Measurements from ENCODE around the gene EIF1AY.
"Not testable (repeated sequence)": the region's sequence is repeated elsewhere in the genome, so short reads cannot be mapped to it uniquely, and the experiment has no call there.

Gene EIF1AY

DNA sequence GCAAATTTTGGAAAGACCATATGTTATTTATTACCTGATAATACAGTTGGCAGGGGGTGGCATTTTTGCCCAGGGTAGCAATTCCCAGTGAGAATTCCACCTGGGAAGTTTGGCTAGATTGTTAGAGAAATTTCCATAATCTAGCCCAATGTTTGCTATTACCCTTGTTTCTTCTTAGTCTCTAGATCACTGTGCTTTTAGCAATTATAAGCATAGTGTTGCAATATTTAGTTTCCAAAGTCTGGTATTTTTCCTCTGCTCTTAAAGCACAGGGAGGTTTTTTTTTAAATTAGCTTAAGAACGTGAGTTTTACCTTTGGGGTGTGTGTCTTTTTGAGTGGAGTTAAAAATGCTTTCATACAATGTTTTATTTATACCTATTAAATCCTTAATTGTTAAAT is 26.3 kb upstream of the EIF1AY start:
- Mint-ChIP-seq H3K9me3 (no peaks in the 10 kb centered on the region), H3K4me3 (no peak overlapping the region), H3K4me1 (no peaks in the 10 kb centered on the region), H3K27me3 (ENCODE audit: low read depth, poor library complexity) (no peaks in the 10 kb centered on the region), H3K36me3 (ENCODE audit: low read depth) (no peaks in the 10 kb centered on the region), H3K27ac (no peak overlapping the region)
- TF ChIP-seq, protein P1, sequence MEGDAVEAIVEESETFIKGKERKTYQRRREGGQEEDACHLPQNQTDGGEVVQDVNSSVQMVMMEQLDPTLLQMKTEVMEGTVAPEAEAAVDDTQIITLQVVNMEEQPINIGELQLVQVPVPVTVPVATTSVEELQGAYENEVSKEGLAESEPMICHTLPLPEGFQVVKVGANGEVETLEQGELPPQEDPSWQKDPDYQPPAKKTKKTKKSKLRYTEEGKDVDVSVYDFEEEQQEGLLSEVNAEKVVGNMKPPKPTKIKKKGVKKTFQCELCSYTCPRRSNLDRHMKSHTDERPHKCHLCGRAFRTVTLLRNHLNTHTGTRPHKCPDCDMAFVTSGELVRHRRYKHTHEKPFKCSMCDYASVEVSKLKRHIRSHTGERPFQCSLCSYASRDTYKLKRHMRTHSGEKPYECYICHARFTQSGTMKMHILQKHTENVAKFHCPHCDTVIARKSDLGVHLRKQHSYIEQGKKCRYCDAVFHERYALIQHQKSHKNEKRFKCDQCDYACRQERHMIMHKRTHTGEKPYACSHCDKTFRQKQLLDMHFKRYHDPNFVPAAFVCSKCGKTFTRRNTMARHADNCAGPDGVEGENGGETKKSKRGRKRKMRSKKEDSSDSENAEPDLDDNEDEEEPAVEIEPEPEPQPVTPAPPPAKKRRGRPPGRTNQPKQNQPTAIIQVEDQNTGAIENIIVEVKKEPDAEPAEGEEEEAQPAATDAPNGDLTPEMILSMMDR (IDR thresholded peaks at IDR 0.05) = no peak
- no peak for DNase-seq

DNA sequence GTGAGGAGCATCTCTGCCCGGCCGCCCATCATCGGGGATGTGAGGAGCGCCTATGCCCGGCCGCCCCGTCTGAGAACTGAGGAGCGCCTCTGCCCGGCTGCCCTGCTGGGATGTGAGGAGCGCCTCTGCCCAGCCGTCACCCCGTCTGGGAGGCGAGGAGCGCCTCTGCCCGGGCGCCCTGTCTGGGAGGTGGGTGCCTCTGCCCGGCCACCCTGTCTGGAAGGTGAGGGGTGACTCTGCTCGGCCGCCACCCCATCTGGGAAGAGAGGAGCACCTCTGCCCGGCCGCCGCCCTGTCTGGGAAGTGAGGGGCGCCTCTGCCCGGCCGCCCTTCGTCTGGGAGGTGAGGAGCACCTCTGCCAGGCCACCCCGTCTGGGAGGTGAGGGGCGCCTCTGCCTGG is 23.7 kb upstream of the EIF1AY start:
- DNase-seq = no peak
- Mint-ChIP-seq H3K36me3 (ENCODE audit: low read depth) (no peaks in the 10 kb centered on the region), H3K27ac (no peak overlapping the region), H3K27me3 (ENCODE audit: low read depth, poor library complexity) (no peaks in the 10 kb centered on the region), H3K4me3 (no peak overlapping the region), H3K9me3 (no peaks in the 10 kb centered on the region), H3K4me1 (no peaks in the 10 kb centered on the region)
- TF ChIP-seq, protein P1 (IDR thresholded peaks at IDR 0.05) = no peak

DNA sequence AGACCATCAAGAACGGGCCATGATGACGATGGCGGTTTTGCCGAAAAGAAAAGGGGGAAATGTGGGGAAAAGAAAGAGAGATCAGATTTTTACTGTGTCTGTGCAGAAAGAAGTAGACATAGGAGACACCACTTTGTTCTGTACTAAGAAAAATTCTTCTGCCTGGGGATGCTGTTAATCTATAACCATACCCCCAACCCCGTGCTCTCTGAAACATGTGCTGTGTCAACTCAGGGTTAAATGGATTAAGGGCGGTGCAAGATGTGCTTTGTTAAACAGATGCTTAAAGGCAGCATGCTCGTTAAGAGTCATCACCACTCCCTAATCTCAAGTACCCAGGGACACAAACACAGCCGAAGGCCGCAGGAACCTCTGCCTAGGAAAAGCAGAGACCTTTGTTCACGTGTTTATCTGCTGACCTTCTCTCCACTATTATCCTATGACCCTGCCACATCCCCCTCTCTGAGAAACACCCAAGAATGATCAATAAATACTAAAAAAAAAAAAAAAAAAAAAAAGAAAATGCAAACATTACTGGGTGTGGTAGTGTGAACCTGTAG is 22.7 kb upstream of the EIF1AY start:
- H3K9me3 Mint-ChIP-seq; H3K27ac Mint-ChIP-seq; H3K36me3 Mint-ChIP-seq (ENCODE audit: low read depth); H3K4me1 Mint-ChIP-seq; H3K4me3 Mint-ChIP-seq; DNase-seq; H3K27me3 Mint-ChIP-seq (ENCODE audit: low read depth, poor library complexity): not testable (repeated sequence)

DNA sequence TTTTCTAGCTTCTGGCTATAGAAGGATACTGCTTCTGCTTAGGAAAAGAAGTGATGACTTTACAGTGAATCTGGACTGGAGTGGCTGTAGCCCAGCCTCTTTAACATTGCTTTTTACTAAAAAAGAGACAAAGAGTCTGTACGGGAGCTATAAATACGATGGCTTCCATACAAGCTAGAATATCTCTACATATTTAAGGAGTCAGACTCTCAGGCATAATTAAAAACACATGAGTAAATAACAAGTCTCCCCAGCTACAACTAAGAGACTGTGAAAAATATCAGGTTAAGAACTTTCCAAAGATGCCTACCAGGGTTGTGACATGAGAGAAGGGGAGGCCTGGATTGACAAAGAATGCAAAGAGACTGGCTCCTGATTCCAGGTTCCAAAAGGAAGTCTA is 19.8 kb upstream of the EIF1AY start:
- H3K4me3 Mint-ChIP-seq = no peak overlapping the region
- TF ChIP-seq, protein P1 (IDR thresholded peaks at IDR 0.05) = no peak
- H3K27ac Mint-ChIP-seq = no peak overlapping the region
- H3K4me1 Mint-ChIP-seq = no peaks in the 10 kb centered on the region
- DNase-seq = no peak
- H3K9me3 Mint-ChIP-seq = no peaks in the 10 kb centered on the region
- H3K36me3 Mint-ChIP-seq (ENCODE audit: low read depth) = no peaks in the 10 kb centered on the region
- H3K27me3 Mint-ChIP-seq (ENCODE audit: low read depth, poor library complexity) = no peaks in the 10 kb centered on the region

DNA sequence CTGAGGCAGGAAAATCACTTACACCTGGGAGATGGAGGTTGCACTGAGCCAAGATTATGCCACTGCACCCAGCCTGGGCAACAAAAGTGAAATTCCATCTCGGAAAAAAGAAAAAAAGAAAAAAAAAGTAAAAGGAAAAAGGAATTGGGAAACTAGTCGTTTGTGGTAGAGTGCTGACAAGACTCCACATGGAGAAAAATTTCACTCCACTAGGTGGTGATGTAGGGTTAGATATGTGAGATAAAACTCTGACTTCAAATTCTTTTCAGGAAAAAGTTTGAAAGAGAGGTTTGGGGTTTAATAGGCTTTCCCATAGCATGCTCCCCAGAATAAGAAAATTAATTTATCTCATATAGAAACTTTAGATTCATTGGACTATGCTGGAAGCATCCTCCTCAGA is 16.9 kb upstream of the EIF1AY start:
- H3K9me3 Mint-ChIP-seq = no peaks in the 10 kb centered on the region
- no peaks in the 10 kb centered on the region for H3K36me3 Mint-ChIP-seq (ENCODE audit: low read depth)
- no peak overlapping the region for H3K27ac Mint-ChIP-seq
- H3K4me3 Mint-ChIP-seq = no peak overlapping the region
- DNase-seq = no peak
- no peaks in the 10 kb centered on the region for H3K4me1 Mint-ChIP-seq
- no peaks in the 10 kb centered on the region for H3K27me3 Mint-ChIP-seq (ENCODE audit: low read depth, poor library complexity)
- TF ChIP-seq, protein P1 (IDR thresholded peaks at IDR 0.05) = no peak

DNA sequence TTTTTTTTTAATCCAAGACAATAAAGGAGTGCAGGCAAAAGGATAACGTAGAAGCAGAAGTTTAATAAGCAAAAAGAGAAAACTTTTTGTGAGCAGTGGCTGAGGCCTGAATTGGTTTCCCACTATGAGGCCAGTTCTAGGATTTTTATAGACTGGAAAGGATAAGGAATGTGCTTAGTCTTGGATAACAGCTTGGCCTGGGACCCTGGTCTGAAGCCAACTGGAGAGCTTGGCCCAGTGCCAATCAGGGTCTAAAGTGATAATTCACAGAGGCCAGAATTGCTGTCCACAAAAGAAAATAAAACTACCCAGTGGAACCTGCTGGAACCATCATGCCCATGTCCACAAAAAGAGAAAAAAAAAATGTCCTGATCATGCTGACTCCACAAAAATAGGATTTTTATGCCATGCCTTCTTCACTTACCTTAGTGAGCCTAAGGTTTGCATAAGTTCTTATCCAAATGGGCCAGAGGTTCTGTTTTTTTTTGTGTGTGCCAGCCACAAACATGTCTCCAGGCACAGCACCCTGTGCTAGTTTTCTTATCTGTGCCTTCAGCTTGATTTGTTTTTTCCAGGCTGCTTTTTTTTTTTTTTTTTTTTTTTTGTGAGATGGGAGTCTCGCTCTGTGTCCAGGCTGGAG is 15.6 kb upstream of the EIF1AY start:
- H3K4me1 Mint-ChIP-seq = no peaks in the 10 kb centered on the region
- no peaks in the 10 kb centered on the region for H3K36me3 Mint-ChIP-seq (ENCODE audit: low read depth)
- H3K9me3 Mint-ChIP-seq = no peaks in the 10 kb centered on the region
- no peaks in the 10 kb centered on the region for H3K27me3 Mint-ChIP-seq (ENCODE audit: low read depth, poor library complexity)
- H3K27ac Mint-ChIP-seq = no peak overlapping the region
- no peak for DNase-seq
- H3K4me3 Mint-ChIP-seq = no peak overlapping the region
- TF ChIP-seq, protein P1 (IDR thresholded peaks at IDR 0.05) = no peak
